ENCODE data around the gene RPUSD1. TPM values are rescaled to one million over a fixed set of nuclear protein-coding genes. Genes with fewer than 3 reads are reported as not detected.

Gene RPUSD1
- total and polyA plus RNA-seq, 12 donors, result 5.8 to 23.3 (median 8.2) TPM

DNA sequence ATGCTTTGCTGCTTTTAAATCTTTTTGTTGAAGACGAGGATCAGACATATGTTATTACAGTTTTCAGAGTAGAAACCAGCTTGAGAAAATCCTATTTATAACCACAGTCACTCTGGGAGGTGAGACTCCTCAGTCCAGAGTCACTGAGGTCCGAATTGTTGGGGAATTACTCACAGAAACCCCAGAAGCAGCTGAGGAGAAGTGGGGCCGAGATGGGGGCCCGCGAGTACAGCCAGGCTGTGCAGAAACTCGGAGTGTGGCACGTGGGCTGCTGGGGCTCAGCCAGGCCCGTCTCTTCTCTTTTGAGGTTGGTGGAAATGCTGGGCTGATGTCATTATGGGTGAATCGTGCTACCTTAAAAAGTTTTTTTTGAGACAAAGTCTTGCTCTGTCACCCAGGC is 26.8 kb upstream of the RPUSD1 start:
- peaks cover 0 to 12% (median 0%) of the 10 kb centered on the region in 9 donors for H3K4me1 ChIP-seq
- ATAC-seq (no peak), DNase-seq (no peak)
- WGBS, 2 donors, result 80 to 81% methylated on average over 9 of the region's 9 CpGs
- no peak overlapping the region for H3K4me3 ChIP-seq
- H3K9me3 ChIP-seq, result peaks cover 0 to 5% (median 0%) of the 10 kb centered on the region in 11 donors
- H3K27me3 ChIP-seq, result peaks cover 7 to 85% (median 77%) of the 10 kb centered on the region in 7 donors
- H3K27ac ChIP-seq, result no peak overlapping the region
- intact Hi-C loops (cut with DNase I), result loop anchor here in 5 of 10 donors (2.0 to 10.0 kb wide), 3 partner anchors 237 to 380 kb away; no protein-coding TSS in a partner anchor
- no peaks in the 10 kb centered on the region for H3K36me3 ChIP-seq
- TF ChIP-seq CTCF (IDR thresholded peaks at IDR 0.05), result no peak

- peak overlapping the region in 4 of 10 donors; percentile 12 to 34 (median 26) for H3K4me3 ChIP-seq
- peaks cover 0 to 12% (median 0%) of the 10 kb centered on the region in 9 donors for H3K4me1 ChIP-seq
- DNase-seq (no peak), ATAC-seq (no peak)
- no peaks in the 10 kb centered on the region for H3K36me3 ChIP-seq
- 61 to 68% methylated on average over 22 of the region's 22 CpGs for WGBS, 2 donors
- no peak overlapping the region for H3K27ac ChIP-seq
- H3K9me3 ChIP-seq, result peaks cover 0 to 5% (median 0%) of the 10 kb centered on the region in 11 donors
- intact Hi-C loops (cut with DNase I), result loop anchor here (1.0 to 10.0 kb wide), 6 partner anchors 238 to 381 kb away; partner anchors contain the start of gene C1QTNF8 (in 1 of the 10)
- no peak for TF ChIP-seq CTCF (IDR thresholded peaks at IDR 0.05)
- peaks cover 7 to 75% (median 69%) of the 10 kb centered on the region in 7 donors for H3K27me3 ChIP-seq
Measured at GRCh38 chr16:813916-814412, 25.8 kb upstream of the RPUSD1 start.

DNA sequence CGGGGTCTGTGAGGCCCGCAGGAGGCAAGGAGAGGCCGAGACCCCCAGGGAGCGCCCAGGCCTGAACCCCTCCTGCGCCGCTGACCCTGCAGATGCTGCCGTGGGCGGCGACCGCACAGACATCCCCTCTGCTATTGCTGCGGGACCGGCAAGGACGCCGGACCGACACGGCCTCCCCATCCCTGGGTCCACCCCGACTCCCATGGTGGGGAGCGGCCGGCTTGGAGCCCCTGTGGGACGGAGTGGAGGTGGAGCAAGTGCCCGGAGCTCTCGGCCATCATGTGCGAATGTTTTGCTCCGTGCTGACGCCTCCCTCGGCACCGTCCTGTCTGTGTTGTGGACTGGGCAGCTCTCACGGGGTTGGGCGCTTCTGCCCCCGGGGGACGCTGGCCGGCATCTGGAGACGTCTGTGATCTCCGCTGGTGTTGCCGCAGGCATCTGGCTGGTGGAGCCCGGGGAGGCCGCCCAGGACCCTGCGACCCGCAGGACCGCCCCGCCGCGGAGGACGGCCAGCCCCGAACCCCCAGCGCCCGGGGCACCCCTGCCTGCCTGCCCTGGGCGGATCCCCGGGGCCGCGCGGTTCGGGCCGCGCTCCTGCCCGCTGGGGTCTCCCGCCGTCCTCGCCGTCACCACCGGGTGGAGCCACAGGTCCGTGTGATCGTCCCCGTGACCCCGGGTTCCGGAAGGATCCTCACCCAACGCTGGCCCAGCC is 25.2 kb upstream of the RPUSD1 start:
- H3K27me3 ChIP-seq, result peaks cover 7 to 69% (median 63%) of the 10 kb centered on the region in 7 donors

More for the DNA sequence above, 25.2 kb upstream of the RPUSD1 start:
- Histone ChIP-seq H3K4me3 (peak overlapping the region in 7 of 10 donors; percentile 12 to 34 (median 23)), H3K27ac (no peak overlapping the region), H3K36me3 (no peaks in the 10 kb centered on the region), H3K4me1 (peaks cover 0 to 16% (median 5%) of the 10 kb centered on the region in 9 donors), H3K9me3 (peaks cover 0 to 5% (median 0%) of the 10 kb centered on the region in 11 donors)
- peak; percentile 31 to 75 (median 67) for TF ChIP-seq CTCF (IDR thresholded peaks at IDR 0.05)
- intact Hi-C loops (cut with DNase I), result loop anchor here in 8 of 10 donors (1.0 to 10.0 kb wide), 6 partner anchors 239 to 381 kb away; partner anchors contain the start of gene C1QTNF8 (in 1 of the 8)
- ATAC-seq, result peak; percentile 51 to 83 (median 67)
- peak in 1 of 2 donors; percentile 60 for DNase-seq
- WGBS, 2 donors, result 9 to 10% methylated on average over 64 to 67 of the region's 67 CpGs

All from heart right ventricle (tissue), 16 donors.